Gastrocnemius medialis (tissue), 4 donors: Measurements from ENCODE around the gene PKNOX2.

Experiments used
- POLR2A ChIP-seq, 2 donors: fragments of 450-650 bp; IDR thresholded peaks; one replicate each; pipeline ENCODE4 v1.6.1; 2017; ENCODE audit warnings: antibody characterized with exemption in 2 of 2, mild to moderate bottlenecking in 2 of 2, moderate library complexity in 2 of 2
- TF ChIP-seq, protein P1 (sequence below), 5 experiments: fragments of 450-650 bp in 3 of 5; fragments of 200-600 bp in 2 of 5; sonication (generic) in 2 of 5; IDR thresholded peaks in 4 of 5; conservative IDR thresholded peaks in 1 of 5; 1 replicate in 4 of 5; 2 replicates in 1 of 5; pipeline ENCODE4 v1.5.1; 2016 to 2019; ENCODE audit warnings: antibody characterized with exemption in 5 of 5, mild to moderate bottlenecking in 3 of 5, moderate library complexity in 3 of 5

DNA sequence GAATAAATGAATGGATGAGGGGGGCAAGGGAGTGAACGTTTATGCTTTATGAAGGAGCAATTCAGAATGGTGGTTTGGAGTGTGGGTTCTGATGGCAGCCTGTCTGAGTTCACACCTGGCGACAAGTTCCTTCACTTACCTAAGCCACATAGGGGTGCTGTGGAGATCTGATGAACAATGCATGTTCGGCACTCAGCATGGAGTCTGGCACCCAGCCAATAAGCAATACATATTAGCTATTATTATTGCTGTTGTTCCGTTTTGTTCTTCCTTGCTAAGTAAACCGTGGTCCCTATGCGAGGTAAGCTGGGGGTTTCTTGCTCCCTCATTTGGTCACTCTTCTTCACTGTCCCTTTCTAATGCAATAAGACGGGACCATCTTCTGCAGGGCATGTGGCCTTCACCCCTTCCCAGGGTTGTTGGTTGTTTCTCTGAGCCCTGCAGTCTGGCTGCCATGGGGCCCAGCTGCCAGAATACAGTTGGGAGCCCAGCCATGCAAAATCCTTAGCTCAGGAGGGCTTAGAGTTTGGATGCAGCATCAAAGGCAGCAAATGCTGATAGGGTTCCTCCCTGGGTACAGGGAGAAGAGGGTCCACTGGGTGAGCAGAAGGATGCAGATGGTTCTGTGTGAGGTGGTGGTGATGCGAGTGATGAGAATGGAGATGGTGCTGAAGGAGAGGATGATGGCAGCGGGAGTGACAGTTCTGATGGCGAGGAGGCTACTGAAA is 6.4 kb upstream of the PKNOX2 start:
- TF ChIP-seq, protein P1, sequence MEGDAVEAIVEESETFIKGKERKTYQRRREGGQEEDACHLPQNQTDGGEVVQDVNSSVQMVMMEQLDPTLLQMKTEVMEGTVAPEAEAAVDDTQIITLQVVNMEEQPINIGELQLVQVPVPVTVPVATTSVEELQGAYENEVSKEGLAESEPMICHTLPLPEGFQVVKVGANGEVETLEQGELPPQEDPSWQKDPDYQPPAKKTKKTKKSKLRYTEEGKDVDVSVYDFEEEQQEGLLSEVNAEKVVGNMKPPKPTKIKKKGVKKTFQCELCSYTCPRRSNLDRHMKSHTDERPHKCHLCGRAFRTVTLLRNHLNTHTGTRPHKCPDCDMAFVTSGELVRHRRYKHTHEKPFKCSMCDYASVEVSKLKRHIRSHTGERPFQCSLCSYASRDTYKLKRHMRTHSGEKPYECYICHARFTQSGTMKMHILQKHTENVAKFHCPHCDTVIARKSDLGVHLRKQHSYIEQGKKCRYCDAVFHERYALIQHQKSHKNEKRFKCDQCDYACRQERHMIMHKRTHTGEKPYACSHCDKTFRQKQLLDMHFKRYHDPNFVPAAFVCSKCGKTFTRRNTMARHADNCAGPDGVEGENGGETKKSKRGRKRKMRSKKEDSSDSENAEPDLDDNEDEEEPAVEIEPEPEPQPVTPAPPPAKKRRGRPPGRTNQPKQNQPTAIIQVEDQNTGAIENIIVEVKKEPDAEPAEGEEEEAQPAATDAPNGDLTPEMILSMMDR (IDR thresholded peaks at IDR 0.05 in 4 of 5, conservative IDR thresholded peaks at IDR 0.05 in 1 of 5) = no peak
- no peak for TF ChIP-seq POLR2A (IDR thresholded peaks at IDR 0.05)
